Astrocyte of the cerebellum (primary cell): ENCODE data around the gene CD80.
"Not testable (repeated sequence)": the region's sequence is repeated elsewhere in the genome, so short reads cannot be mapped to it uniquely, and the experiment has no call there.

ENCODE experiments used
- DNase-seq: peaks from one replicate; pipeline ENCODE4 v3.0.0-alpha.2; 2011; ENCODE audit warnings: low read depth
- H3K4me3 ChIP-seq: 2 replicates; pipeline ENCODE4 v1.5.1; 2011; ENCODE audit warnings: mild to moderate bottlenecking, low read depth, low read length, moderate library complexity
- CTCF ChIP-seq: IDR thresholded peaks from 2 replicates; pipeline ENCODE4 v1.5.1; 2012; ENCODE audit warnings: low read length, low read depth, moderate library complexity, mild to moderate bottlenecking; ENCODE audit errors: missing control alignments
- in situ Hi-C: cut with HindIII; loops from 2 replicates; pipeline ENCODE4 v1.10.0; 2017; ENCODE audit warnings: low sequenced_read_pairs

CD80 gene

DNA sequence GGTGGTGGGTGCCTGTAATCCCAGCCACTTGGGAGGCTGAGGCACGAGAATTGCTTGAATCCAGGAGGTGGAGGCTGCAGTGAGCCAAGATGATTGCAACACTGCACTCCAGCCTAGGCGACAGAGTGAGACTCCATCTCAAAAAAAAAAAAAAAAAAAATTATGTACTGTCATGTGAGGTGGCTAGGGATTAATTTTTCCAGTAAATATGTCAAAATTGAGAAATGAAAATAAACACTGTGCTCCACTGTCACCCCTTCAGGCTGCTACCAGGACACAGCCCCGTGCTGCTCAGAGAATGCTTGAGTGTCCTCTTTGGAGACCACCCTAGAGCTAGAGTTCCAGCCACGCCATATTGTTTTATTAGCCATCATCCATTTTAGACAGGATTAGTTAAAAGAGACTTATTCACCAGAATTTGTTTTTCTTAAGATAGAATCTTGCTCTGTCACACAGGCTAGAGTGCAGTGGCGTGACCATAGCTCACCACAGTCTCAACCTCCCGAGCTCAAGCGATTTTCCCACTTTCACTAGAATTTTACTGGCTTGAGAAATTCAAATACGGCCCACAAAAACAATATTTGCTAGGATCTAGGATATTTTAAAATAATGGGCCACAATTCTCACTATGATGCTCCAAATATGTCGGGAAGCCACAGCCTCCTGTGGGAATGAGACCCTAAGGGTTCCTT, 642 bp downstream of the CD80 start:
- no peak for DNase-seq
- in situ Hi-C loops = no loop called here
- no peak overlapping the region for H3K4me3 ChIP-seq
- TF ChIP-seq CTCF = no peak

GRCh38 chr3:119557877-119558269, 1.5 kb downstream of the CD80 start:
- TF ChIP-seq CTCF = no peak
- no peak for DNase-seq
- in situ Hi-C loops = no loop called here
- H3K4me3 ChIP-seq = no peak overlapping the region

- H3K4me3 ChIP-seq = no peak overlapping the region
- no peak for TF ChIP-seq CTCF
- no peak for DNase-seq
- in situ Hi-C loops = no loop called here
These were observed 2.1 kb downstream of the CD80 start for GRCh38 chr3:119557192-119557876.

DNA sequence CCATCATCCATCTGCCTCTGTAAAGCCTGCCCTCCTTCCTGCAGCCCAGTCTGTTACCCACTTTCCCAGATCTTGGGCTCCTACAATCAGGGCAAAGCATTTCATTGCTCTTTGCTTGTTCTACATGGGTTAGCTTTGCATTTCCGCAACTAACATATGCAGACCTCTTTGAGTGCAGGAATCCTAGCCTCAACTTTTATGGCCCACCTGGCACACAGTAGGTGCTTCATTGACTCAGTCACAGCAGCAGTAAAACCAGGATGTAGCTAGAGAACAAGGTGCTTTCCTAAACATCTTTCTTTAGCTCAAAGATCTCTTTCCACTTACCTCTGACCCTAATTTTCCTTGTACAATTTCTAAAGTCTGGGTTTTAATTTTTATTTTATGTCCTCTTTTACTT, 3.5 kb downstream of the CD80 start:
- no peak for TF ChIP-seq CTCF
- no peak overlapping the region for H3K4me3 ChIP-seq
- in situ Hi-C loops = no loop called here
- DNase-seq = no peak

DNA sequence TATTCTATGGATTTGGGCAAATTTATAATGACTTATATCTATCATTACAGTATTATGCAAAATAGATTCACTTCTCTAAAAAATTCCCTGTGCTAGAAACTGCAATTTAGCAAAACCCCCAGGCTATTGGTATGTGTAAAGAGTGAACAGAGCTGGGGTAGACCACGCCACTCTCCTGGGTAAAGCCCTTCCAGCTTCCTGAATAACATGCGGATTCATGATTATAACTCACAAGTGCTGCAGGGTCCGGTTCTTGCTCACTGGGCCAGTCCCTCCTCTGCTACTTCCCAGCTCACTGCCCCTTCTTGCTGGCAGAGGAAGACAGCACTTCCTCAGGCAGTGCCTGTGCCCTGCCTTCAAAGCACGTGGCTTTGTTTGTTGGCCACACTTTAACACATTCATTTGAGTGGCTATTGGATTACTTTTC, 4.1 kb downstream of the CD80 start:
- DNase-seq = no peak
- no peak for TF ChIP-seq CTCF
- in situ Hi-C loops = no loop called here
- H3K4me3 ChIP-seq = no peak overlapping the region

GRCh38 chr3:119553823-119554415, 5.5 kb downstream of the CD80 start:
- DNase-seq = no peak
- no peak for TF ChIP-seq CTCF

GRCh38 chr3:119552928-119553327, 6.5 kb downstream of the CD80 start:
- H3K4me3 ChIP-seq, in situ Hi-C loops: not testable (repeated sequence)

More at GRCh38 chr3:119553823-119554415, 5.5 kb downstream of the CD80 start:
- H3K4me3 ChIP-seq = no peak overlapping the region
- in situ Hi-C loops = no loop called here

More at GRCh38 chr3:119552928-119553327, 6.5 kb downstream of the CD80 start:
- DNase-seq = not testable (repeated sequence)
